ENCODE results near the gene ACTA2.

The ACTA2 gene

GRCh38 chr10:88889559-88890337, 62.8 kb downstream of the ACTA2 start:
- DNase-seq = no peak

GRCh38 chr10:88888810-88889445, 63.6 kb downstream of the ACTA2 start:
- no peak for DNase-seq

DNA sequence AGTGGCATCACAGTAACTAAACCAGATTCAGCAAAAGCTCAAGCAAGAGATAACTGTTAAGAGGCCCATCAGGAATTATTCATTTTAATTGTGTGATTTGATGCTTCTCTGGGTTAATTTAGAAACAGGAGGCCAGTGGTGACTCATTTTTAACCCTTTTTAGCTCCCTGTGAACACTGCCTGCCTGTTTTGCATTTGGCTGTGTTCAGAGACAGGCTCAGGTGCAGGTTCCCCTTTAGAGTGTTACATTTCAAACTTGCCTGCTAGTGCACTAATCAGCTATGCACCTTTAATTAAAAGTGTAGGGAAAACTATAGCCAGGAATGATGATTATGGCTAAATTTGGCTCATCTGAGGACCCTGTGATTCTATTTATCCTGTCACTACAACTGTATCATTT, 66.0 kb downstream of the ACTA2 start:
- DNase-seq = no peak

All from Kasumi-1 (cell line).